ENCODE results near the gene ARID3A. TPM values are rescaled to one million over a fixed set of nuclear protein-coding genes. Genes with fewer than 3 reads are reported as not detected.
A peak's percentile ranks its signal among the peaks of the same experiment; 100 is the strongest.

ARID3A gene
- total and polyA plus RNA-seq, 2 of the 13 experiments (the other 11 are each of a cell fraction or from before 2014, with no cell fraction given): 71.3 to 77.9 TPM

- Histone ChIP-seq H3K4me3 (replicated peaks in 1 of 3; ENCODE audit: insufficient read depth in 1 of 3, low read depth in 2 of 3, low read length in 3 of 3) (no peak overlapping the region), H2AFZ (ENCODE audit: low read length) (no peak overlapping the region), H3K4me1 (ENCODE audit: insufficient read depth, low read length) (no peaks in the 10 kb centered on the region), H3K4me2 (ENCODE audit: low read depth, low read length) (no peak overlapping the region), H3K27me3 (ENCODE audit: control insufficient read depth in 1 of 2, insufficient read depth in 2 of 2, low read length in 2 of 2) (no peaks in the 10 kb centered on the region), H3K27ac (ENCODE audit: extremely low read length, insufficient read depth, low read length) (no peak overlapping the region), H3K79me2 (ENCODE audit: insufficient read depth, low read length) (peaks cover 4% of the 10 kb centered on the region), H4K20me1 (ENCODE audit: insufficient read depth, low read length) (no peaks in the 10 kb centered on the region), H3K9ac (ENCODE audit: insufficient read depth, low read depth, low read length) (no peak overlapping the region), H3K36me3 (replicated peaks in 1 of 2; ENCODE audit: control insufficient read depth in 1 of 2, insufficient read depth in 2 of 2, low read length in 2 of 2) (peaks cover 7 to 11% of the 10 kb centered on the region in 2 experiments; a peak in 4 of 5 replicates), H3K9me3 (ENCODE audit: low read length) (no peaks in the 10 kb centered on the region)
- TF ChIP-seq JUND (CRISPR knock-in tag; IDR thresholded peaks at IDR 0.05) (no peak), ZNF768 (CRISPR knock-in tag; IDR thresholded peaks at IDR 0.05) (peak; percentile 85), ZBTB38 (CRISPR knock-in tag; IDR thresholded peaks at IDR 0.05) (no peak), HOXD1 (CRISPR knock-in tag; IDR thresholded peaks at IDR 0.05) (no peak), SMAD1 (CRISPR knock-in tag; IDR thresholded peaks at IDR 0.05; ENCODE audit: borderline replicate concordance, low read depth) (no peak)
- intact Hi-C loops (cut with micrococcal nuclease; ENCODE audit: unreplicated experiment): no loop called here
- ChIA-PET POLR2A (no interaction called here), CTCF (ENCODE audit: low intra/inter-chr PET ratio, low total read pairs) (no interaction called here)
- ATAC-seq (no peak), DNase-seq (ENCODE audit: low spot score) (no peak), FAIRE-seq (no peak)
- 93% methylated on average over 14 of the region's 14 CpGs for WGBS (ENCODE audit: low lambda C conversion rate)
- BruUV-seq (replicated peaks): no TSS peak
- in situ Hi-C loops (cut with HindIII; ENCODE audit: extremely low pct_ligation_motif_present, low pct_unique_long_range_greater_than_20kb): no loop called here
Measured at GRCh38 chr19:902446-903226, 23.2 kb upstream of the ARID3A start.

DNA sequence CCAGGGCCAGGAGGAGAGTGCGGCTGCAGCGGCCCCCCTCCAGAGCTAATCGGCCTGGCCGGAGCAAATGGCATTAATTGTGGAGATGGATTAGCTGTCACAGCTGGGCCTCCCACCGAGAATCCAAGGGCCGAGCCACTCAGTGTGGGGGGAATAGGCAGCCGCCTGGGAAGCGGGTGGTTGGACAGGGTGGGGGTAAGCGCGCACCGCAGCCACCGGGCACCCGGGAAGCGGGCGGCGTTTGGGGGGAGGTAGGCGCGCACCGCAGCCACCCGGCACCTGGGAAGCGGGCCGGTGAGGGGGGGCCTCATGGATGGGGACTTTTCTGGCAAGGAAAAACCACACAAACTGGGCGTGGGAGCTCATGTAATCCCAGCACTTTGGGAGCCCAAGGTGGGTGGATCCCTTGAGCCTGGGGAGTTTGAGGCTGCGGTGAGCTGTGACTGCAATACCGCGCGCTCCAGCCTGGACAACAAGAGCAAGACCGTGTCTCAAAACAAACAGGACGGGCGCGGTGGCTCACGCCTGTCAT is 22.5 kb upstream of the ARID3A start:
- Histone ChIP-seq H3K27me3 (ENCODE audit: control insufficient read depth in 1 of 2, insufficient read depth in 2 of 2, low read length in 2 of 2) (no peaks in the 10 kb centered on the region), H3K4me2 (ENCODE audit: low read depth, low read length) (no peak overlapping the region), H3K4me3 (replicated peaks in 1 of 3; ENCODE audit: insufficient read depth in 1 of 3, low read depth in 2 of 3, low read length in 3 of 3) (no peak overlapping the region), H3K9ac (ENCODE audit: insufficient read depth, low read depth, low read length) (no peak overlapping the region), H3K36me3 (replicated peaks in 1 of 2; ENCODE audit: control insufficient read depth in 1 of 2, insufficient read depth in 2 of 2, low read length in 2 of 2) (peaks cover 7 to 11% of the 10 kb centered on the region in 2 experiments; a peak in 4 of 5 replicates), H3K79me2 (ENCODE audit: insufficient read depth, low read length) (peaks cover 4% of the 10 kb centered on the region), H3K9me3 (ENCODE audit: low read length) (no peaks in the 10 kb centered on the region), H2AFZ (ENCODE audit: low read length) (no peak overlapping the region), H3K4me1 (ENCODE audit: insufficient read depth, low read length) (no peaks in the 10 kb centered on the region), H3K27ac (ENCODE audit: extremely low read length, insufficient read depth, low read length) (no peak overlapping the region), H4K20me1 (ENCODE audit: insufficient read depth, low read length) (no peaks in the 10 kb centered on the region)
- TF ChIP-seq CAMTA2 (CRISPR knock-in tag; IDR thresholded peaks at IDR 0.05; ENCODE audit: borderline replicate concordance): no peak
- TF ChIP-seq, protein P1, sequence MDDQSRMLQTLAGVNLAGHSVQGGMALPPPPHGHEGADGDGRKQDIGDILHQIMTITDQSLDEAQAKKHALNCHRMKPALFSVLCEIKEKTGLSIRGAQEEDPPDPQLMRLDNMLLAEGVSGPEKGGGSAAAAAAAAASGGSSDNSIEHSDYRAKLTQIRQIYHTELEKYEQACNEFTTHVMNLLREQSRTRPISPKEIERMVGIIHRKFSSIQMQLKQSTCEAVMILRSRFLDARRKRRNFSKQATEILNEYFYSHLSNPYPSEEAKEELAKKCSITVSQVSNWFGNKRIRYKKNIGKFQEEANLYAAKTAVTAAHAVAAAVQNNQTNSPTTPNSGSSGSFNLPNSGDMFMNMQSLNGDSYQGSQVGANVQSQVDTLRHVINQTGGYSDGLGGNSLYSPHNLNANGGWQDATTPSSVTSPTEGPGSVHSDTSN (CRISPR knock-in tag; IDR thresholded peaks at IDR 0.05; ENCODE audit: borderline replicate concordance): no peak
- TF ChIP-seq RBFOX2 (IDR thresholded peaks at IDR 0.05; ENCODE audit: low read depth, low read length): 0 out of 2 replicates have a peak, but pooled peaks have one; percentile 28
- BruUV-seq (replicated peaks): no TSS peak
- CTCF ChIA-PET (ENCODE audit: low intra/inter-chr PET ratio, low total read pairs): no interaction called here
- no peak for DNase-seq (ENCODE audit: low spot score)
- intact Hi-C loops (cut with micrococcal nuclease; ENCODE audit: unreplicated experiment): no loop called here
- no peak for ATAC-seq
- FAIRE-seq: no peak
- POLR2A ChIA-PET: no interaction called here
- in situ Hi-C loops (cut with HindIII; ENCODE audit: extremely low pct_ligation_motif_present, low pct_unique_long_range_greater_than_20kb): no loop called here
- 95% methylated on average over 31 of the region's 32 CpGs for WGBS (ENCODE audit: low lambda C conversion rate)

All from HepG2 (cell line).